ENCODE data around the gene GRB10.
"Not testable (repeated sequence)": the region's sequence is repeated elsewhere in the genome, so short reads cannot be mapped to it uniquely, and the experiment has no call there.

The GRB10 gene

DNA sequence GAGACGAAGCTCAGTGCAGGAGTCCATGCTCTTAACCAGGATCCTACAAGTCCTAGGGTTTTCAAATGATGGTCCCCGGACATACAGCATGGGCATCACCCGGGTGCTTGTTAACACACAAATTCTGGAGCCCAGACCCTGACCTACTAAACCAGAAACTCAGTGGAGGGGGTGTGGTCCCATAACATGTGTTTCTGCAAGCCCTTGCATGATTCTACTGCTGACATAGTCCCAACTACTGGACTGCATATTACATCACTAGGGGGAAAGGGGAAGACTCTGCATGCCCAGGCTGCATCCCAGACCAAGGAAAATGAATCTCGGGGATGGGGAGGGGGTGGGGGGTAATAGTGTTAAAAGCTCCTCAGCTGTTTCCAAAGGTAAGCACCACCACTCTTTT, 40.3 kb downstream of the GRB10 start:
- no peak for DNase-seq

DNA sequence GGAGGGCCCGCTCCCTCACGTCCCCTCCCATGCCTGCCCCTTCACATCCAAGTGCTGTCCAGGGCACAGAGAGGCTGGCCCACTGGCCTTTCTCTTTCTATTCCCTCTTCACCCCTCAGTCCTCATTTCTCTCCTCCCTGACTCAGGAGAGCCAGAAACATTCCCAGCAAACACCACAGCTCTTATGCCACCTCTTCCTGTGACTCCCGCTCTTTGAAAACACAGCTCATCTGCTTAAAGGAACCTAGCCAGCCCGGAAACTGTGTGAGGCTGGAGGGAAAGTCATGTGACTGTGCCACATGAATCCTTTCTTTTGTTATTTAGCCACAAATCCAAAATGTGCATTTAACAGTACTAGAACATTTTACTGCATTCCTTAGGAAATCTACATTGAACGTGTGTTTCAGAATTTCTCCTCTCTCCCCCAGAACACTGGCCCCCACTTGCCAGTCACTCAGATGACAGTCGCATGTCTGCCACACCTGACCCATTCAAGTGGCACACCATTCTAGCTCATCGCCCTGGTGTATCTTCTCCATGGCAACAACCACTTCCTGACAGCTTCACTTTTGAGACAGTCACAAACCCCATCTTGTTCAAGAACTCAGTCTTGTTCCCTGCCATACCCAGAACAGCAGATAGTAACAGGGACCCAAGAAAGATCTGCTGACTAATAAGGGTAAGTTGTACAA, 42.8 kb downstream of the GRB10 start:
- peak; percentile 85 for DNase-seq

DNA sequence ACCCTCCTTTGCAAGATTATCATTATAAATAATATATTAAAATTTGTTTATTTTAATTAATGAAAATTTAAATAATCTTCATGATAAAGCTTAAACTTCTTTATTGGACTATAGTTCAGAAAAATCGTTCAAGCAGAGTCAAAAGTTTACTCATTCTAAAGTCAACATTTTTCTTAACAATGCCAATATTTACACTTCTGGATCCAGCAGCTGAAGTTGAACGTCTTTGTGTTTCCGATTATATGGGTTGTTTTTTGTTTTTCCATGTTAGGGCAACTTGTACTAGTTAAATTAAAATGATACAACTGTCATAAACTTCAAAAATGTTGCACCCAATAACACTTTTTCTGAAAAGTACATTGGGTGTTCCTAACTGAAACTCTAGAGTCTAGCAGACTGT, 43.8 kb downstream of the GRB10 start:
- DNase-seq: no peak

DNA sequence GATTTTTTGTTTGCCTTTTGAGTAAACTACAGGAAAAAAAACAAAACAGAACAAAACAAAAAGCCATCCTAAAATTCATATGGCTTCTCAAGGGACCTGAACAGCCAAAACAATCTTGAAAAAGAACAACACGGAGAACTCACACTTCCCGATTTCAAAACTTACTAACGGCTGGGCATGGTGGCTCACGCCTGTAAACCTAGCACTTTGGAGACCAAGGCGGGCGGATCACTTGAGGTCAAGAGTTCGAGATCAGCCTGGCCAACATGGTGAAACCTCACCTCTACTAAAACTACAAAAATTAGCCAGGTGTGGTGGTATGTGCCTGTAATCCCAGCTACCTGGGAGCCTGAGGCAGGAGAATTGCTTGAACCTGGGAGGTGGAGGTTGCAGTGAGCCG, 46.9 kb downstream of the GRB10 start:
- not testable (repeated sequence) for DNase-seq

DNA sequence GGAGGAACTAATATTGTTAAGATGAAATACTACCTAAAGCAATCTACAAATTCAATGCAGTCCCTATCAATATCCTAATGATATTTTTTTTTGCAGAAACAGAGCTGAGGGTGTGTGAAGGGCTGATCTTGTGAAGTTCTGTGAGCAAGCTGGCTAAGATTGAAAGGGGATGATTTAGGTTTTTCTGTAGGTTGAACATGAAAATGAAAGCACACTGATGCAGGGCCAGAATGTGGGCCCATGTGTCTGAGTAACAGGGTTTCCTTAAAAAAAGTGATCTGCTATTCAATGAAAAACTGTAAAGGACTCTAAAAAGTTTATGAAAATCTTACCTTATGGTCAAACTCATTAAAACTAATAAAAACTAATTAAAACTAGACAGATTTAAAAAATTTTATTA, 47.4 kb downstream of the GRB10 start:
- no peak for DNase-seq

DNA sequence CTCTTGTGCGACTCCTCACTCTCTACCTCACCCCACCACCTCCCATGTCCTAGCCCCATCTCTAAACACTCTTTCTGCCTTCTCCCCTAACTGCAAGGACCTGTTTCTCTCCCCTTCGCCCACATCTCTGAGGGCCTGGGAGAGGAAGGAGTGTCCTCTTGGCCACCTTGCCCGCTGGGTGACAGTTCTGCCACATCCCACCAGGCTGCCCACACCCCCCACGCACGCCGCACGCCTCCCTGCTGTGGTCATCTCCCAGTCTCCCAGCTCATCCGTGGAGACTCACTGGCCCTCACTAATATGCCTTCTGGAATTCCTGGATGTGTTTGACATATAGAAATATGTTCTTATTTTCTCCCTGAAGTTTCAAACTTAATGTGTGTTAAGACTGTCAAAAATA, 48.5 kb downstream of the GRB10 start:
- DNase-seq: no peak

DNA sequence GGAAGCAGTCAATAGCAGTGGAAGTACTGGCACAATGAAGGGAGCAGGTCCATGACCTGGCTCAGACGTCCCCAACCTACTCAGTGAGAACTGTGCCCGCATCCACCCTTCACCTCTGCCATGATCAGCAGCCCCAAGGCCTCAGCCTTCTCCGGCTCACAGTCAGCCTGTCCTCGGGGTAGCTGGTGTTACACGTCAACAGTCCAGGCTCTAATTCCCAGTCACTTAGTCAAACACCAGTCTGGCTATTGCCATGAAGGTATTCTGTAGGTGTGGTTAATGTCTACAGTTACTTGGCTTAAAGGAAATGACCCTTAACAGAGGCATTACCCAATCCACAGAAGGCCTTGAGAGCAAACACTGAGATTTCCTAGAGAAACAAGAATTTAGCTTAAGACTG, 49.1 kb downstream of the GRB10 start:
- no peak for DNase-seq

DNA sequence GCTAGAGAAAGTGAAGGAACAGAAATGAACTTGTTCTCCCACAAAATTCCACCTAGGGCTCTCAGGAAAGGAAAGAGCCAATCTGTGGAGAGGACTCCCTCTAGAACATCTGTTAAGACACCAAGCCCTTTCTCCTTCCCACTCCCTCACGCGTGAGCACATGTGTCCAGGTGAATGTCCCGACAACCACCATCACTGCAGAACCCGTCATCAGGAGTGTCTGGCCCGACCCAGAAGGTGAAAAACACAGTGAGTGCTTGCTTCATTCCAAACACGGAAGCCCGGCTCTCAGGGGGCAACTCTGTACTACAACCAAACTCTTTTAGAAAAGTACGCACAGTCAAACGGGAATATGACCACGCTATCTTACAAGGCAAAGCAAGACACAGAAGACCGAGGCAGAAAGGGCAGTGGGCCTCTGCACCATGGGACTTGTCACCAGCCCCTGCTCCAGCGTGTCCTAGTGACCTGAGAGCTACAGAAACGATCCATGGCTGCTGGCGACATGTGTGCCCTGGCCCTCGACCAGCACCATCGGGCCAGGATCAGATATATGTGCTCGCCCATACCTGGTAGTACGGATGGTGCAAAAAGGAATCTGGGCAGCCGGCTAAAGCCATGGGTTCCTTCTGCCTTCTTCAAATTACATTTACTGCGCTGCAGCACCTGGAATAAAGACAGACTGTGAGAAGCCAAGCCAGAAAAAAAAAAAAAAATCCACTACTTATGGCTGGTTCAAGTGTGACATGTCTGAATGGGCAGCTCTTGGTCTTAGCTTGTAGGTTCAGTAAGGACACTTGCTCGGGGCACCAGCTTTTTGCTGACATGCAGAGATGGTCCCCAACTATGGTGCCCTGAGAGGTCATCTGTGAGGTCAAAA, 50.8 kb downstream of the GRB10 start:
- DNase-seq: no peak

DNA sequence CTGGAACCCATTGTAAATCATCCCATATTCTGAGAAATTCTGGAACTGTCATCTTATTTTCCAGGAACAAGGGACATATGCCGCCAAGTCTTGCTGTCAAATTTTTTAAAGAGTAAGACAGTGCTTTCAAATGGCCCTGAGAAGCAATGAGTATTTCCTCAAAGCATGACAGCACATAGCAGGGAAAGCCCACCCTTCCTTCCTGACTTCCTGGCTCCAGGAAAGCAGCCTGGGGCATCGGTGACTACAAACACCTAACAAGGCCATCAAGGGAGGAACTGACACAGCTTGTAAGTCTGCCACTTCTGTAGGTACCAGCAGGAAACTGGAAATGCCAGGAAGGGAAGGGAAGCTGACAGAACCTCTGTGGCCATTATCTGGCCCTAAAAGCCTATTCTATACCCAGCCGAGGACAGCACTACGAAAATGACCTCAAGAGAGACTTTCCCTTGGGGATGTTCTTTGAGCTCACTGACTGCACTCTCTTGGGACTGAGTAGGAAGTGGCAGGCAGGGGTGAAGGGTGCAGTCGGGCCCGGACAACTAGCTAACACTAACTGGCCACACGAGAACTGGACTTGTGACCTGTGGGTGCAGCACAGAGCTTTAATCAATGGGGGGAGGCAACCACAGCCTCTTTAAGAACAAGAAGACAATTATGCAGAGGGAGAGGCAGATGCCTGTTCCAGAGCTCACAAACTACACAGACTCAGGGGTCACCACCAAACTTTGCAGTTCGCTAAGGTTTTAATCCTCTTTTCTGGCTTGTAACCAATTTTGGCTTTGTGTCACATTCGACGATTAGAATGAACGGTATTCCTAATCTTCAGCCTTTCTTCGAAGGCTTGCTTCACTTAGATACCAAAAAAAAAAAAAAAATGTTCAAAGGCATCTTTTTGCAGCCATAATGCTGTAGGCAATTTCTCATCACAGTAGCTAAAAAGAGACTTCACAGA, 52.0 kb downstream of the GRB10 start:
- no peak for DNase-seq

DNA sequence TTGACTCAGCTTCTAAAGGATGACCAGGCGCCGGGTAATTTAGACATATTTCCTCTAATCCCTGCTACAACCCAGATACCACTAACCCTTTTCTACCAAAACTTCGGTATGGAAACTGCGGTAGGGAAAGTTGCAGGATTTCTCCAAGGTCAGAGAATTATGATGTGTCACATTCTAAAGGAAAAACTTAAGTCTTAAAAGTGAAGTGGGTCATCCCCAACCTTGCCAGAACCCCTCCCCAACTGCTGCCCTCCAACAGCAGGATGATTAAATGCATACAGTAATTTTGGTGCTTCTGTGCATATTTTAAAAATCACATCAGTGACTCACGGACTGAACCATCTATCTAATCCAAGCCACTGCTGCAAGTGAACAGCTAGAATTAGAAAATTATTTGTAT, 52.7 kb downstream of the GRB10 start:
- no peak for DNase-seq

DNA sequence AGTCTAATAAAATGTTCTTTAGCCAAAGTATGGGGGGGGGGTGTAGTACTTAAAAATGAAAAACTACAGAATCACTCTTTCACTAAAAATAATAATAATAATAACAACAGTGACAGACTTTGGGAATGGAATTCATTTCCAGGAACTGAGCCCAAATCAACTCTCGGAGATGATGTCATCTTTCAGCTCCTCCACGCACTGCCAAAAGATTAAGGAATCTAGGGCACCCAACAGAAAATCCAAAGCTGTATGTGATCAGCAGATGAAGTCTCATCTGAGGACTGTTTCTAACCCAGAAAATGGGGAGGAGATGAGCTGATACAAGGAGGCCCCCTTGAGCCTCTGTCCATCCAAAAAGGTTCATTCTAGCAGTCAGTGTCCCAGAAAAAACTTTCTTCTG, 54.5 kb downstream of the GRB10 start:
- DNase-seq: no peak

DNA sequence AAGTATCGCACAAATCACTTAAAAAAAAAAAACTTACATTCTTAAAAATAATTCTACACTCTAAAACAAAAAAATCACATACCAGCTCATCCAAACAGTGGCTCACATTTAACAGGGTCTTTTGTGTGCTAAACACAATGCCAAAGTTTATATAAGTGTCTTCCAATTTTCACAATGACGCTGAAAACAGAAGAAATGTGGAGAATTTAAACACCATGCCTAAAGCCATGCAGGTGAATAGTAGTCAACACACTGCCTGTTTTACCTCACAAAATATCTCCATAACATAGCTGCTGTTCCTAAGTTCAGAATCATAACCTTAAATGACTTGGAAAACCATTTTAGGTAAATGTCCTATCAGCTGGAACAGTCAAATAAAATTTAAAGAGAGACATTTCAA, 55.0 kb downstream of the GRB10 start:
- DNase-seq: no peak

DNA sequence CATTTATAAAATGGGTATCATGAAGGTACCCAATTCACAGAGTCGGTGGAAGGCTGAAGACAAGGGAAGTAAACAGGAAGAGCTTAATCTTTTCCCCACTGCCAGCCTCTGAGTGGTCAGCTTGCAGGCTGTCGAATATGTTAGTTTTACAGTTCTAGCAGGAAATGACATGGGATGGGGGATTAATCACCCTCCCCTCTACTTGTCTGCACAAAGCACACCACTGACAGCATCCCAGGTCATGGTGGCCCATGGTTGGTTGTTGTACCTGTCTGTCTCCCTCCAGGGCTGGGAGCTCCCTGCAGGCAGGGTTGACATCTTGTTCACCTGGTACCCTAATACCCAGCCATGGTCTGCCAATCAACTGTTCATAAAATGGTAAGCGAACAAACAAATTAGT, 55.6 kb downstream of the GRB10 start:
- no peak for DNase-seq

DNA sequence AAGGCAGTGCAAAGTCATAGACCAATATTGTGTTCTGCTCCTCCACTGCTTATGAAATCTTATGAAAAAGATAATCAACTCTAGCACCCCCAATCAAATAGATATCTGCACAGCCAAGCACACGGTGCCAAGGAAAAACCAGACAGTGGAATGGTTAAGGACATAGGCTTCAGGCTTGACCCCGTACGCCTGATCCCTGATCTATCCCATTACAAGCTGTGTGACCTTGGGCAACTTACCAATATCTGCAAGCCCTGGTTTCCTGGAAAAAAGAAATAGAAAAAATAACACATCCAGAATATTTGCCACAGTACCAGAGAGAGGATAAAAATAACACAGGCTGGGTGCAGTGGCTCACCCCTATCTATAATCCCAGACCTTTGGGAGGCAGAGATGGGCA, 56.9 kb downstream of the GRB10 start:
- DNase-seq: no peak

DNA sequence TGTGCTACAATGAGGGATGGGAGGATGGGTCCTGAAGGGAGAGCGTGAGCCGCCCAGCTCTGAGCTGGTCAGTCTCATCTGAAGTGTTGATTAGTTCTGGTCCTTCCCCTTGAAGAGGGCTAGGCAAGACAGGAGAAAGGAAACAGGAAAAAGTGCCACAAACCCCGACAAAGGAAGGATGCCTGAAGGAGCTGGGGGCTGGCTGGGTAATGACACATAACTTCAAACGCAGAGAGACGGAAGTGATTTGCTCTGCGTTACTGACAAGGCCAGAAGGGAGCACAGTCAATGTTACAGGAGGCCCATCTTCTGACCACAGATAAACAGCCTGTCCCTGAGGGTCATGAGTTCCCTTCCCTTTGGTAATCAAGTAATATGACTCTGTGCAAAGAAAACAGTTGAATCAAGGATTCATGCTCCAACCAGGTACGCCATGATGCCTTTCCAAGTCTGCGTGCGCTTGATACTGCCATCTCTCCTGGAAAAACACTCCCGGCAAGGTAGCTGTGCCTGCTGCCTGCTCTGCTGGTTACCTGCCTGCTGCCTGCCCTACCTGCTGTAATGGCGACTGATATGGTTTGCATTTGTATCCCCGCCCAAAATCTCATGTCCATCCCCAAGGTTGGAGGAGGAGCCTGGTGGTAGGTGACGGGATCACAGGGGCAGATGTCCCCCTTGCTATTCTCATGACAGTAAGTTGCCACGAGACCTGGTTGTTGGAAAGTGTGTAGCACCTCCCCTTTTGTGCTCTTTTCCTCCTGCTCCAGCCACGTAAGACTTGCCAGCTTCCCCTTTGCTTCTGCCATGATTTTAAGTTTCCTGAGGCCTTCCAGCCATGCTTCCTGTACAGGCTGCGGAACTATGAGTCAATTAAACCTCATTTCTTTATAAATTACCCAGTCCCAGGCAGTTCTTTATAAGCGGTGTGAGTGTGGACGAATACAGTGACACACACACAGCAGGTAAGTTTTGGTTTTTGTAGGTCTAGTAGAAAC, 57.9 kb downstream of the GRB10 start:
- DNase-seq: no peak

DNA sequence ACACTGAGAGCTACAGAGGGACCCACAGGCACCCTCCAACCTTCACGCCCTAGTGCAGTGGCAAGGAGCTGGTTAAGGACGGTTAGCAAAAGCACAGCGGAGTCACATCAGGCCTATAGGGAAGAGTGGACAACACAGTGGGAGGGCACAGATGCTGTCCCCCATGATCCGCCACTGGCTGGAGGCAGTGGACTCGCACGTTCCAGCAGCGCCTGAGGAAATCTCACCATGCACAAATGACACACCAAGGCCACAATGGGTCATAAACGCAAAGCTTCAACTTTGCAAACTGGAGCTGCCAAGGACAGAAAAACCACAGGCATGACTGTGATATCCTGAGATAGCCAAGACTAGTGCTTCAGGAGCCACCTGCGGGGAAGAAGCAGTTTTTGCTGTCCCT, 58.8 kb downstream of the GRB10 start:
- no peak for DNase-seq

DNA sequence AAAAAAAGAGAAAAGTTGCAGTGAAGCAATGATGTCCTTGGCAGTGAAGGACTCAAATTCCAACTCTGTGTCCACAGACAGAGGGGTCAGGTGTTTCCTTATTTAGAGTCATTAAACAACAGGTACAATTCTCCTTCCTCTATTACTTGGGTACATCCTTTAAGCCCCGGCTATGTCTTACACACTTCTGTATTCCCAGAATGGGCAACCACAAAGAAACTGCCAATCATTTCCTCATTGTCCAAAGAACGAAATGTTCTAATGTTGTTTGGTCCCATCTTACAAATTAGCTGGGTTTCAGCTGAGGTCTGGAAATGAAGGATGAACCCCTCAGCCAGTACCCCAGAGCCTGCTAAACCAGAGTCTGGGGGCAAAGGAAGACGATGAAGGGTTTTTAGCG, 59.5 kb downstream of the GRB10 start:
- DNase-seq: no peak

DNA sequence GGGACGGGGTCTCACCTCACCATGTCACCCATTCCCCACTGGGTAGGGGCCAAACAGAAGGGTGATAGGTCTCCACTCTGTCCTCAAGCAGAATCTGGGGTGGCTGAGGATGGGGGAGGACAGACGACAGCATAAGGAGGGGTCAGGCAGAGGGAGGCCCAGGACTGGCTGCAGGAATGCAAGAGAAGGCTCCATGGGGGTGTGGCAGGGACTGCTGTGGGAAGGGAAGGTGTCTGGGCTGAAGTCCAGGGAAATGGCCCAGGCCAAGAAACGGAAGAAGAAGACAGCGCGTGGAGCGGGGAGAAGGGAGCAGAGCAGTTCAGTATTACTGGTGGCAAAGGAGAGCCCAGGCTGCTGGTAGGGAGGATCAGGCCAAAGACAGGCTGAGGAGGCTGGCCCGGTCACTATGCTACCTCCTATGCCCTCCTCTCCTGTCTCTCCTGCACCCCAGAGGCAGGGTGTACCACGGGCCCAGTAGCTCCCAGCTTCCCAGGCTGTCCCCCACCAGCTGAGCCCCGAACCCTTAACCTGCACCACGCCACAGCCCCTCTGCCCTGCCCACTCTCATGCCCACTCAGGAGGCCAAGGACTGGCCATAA, 60.9 kb downstream of the GRB10 start:
- no peak for DNase-seq

DNA sequence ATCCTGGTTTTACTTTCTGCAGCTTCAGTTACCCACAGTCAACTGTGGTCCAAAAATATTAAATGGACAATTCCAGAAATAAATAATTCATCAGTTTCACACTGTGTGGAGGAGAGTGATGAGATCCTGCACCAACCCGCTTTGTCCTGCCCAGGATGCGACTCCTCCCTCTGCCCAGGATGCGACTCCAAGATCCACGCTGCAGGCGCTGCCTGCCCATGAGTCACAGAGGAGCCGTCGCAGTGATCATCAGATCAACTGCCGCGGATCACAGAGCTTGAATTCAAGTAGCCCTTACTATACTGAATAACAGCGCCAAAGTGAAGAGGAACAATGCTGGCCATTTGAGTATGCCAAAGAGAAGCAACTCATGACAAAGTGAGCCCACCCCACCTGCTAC, 61.5 kb downstream of the GRB10 start:
- no peak for DNase-seq

DNA sequence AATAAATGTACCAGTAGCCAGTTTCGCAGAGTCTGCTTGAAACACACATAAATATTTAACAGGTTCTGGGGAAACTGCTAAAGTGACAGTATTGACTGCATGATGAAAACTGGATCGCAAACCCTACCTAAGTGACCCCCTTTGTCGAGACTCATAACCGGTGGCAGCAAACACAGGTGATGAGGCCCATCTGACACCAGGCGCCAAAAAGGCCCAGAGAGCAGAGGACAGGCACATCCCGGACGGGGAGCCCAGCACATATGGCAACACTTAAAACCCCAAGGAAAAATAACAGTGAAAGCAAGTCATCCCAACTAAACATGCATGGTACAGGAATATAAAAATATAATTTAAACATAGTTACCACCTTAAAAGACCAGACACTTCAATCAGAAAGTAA, 62.4 kb downstream of the GRB10 start:
- no peak for DNase-seq

DNA sequence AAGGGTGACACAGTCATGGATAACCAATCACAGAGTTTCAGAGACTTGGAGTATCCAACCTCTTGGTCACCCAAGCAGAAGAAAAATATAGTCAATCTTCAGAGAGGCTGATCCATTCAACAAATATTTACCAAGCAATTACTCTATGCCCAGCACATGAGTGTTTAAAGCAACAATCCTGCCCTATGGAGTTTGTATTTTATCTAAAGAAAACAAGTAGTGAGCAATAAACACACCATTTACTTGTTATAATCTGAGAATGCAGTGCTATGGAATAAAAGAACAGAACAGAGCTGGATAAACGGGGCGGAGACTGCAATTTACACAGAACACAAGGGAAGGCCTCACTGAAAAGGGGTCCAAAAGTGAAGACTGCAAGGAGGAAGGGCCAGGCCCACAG, 63.8 kb downstream of the GRB10 start:
- no peak for DNase-seq

DNA sequence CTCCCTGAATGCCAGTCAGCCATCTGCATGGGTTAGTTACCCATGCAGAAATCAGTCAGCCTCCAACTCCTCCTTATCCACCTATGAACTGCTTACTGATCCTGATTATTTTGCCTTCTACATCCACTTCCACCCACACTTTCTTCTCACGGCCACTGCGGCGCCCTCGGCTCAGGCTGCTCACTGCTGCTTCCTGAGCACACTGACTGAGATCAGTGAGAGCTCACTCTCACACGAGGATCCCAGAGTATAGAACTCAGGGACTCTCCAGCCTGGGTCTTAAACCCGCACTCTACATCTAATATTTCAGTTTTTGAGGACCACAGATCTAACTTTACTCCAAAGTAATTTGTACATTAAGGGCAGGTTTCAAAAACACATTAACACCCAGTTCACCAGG, 64.4 kb downstream of the GRB10 start:
- no peak for DNase-seq

All from CD4-positive, alpha-beta T cell treated with Interleukin-12 subunit alpha and Interleukin-12 subunit beta, for 1 hour (primary cell).